Calu3 (cell line): ENCODE data around the gene PRTG. TPM values are rescaled to one million over a fixed set of nuclear protein-coding genes. Genes with fewer than 3 reads are reported as not detected.

Source experiments
- BruUV-seq: library from RNA; stranded (reverse); fragments of 400-500 nt; replicated peaks from 2 replicates; lab custom pipeline; 2021; lab: Mats Ljungman, UMichigan
- CTCF ChIA-PET: fragments of 300-600 bp; sonication (Branson Sonifier 250); formaldehyde crosslinking; loops from one replicate; lab custom pipeline; 2022; ENCODE audit warnings: antibody characterized with exemption; lab: Charles Lee
- DNase-seq: peaks from one replicate; pipeline ENCODE4 v3.0.0; 2022
- H3K27ac Mint-ChIP-seq: one replicate; pipeline ENCODE4 v1.8.0; 2022; ENCODE audit warnings: mixed read lengths; ENCODE audit not compliant: unreplicated experiment
- H3K27me3 Mint-ChIP-seq: one replicate; pipeline ENCODE4 v1.8.0; 2022; ENCODE audit warnings: mixed read lengths; ENCODE audit not compliant: unreplicated experiment
- H3K36me3 Mint-ChIP-seq: one replicate; pipeline ENCODE4 v1.8.0; 2022; ENCODE audit warnings: mild to moderate bottlenecking, moderate library complexity, mixed read lengths; ENCODE audit not compliant: insufficient read depth, unreplicated experiment
- H3K4me1 Mint-ChIP-seq: one replicate; pipeline ENCODE4 v1.8.0; 2022; ENCODE audit warnings: mild to moderate bottlenecking, low read depth, mixed read lengths; ENCODE audit not compliant: unreplicated experiment
- H3K4me3 Mint-ChIP-seq: one replicate; pipeline ENCODE4 v1.8.0; 2022; ENCODE audit warnings: mild to moderate bottlenecking, low read depth, moderate library complexity, mixed read lengths; ENCODE audit not compliant: unreplicated experiment
- H3K9me3 Mint-ChIP-seq: one replicate; pipeline ENCODE4 v1.8.0; 2022; ENCODE audit warnings: low read depth, mixed read lengths; ENCODE audit not compliant: unreplicated experiment
- intact Hi-C: fragments of 100-400 bp; cut with micrococcal nuclease; formaldehyde crosslinking; loops from one replicate; pipeline ENCODE4 v1.10.0; 2022; ENCODE audit not compliant: unreplicated experiment
- total RNA-seq: library from RNA; stranded (reverse); gene quantifications from 2 replicates; pipeline ENCODE4 v1.2.3, GENCODE V29; 2022
- TF ChIP-seq, protein P1 (sequence below): fragments of 200-600 bp; IDR thresholded peaks from one replicate; pipeline ENCODE4 v1.8.0; 2022; ENCODE audit warnings: antibody characterized with exemption; ENCODE audit not compliant: unreplicated experiment

The PRTG gene
- total RNA-seq, 1 experiment from 2014 or later, result 12.0 TPM

- BruUV-seq, result no TSS peak
- Mint-ChIP-seq H3K27ac (no peak overlapping the region), H3K4me3 (no peak overlapping the region), H3K4me1 (peaks cover 17% of the 10 kb centered on the region), H3K9me3 (no peaks in the 10 kb centered on the region), H3K36me3 (no peaks in the 10 kb centered on the region), H3K27me3 (no peaks in the 10 kb centered on the region)
- intact Hi-C loops, result loop anchor here (5.0 kb wide), 1 partner anchor 58 kb away; no protein-coding TSS in a partner anchor
- TF ChIP-seq, protein P1, sequence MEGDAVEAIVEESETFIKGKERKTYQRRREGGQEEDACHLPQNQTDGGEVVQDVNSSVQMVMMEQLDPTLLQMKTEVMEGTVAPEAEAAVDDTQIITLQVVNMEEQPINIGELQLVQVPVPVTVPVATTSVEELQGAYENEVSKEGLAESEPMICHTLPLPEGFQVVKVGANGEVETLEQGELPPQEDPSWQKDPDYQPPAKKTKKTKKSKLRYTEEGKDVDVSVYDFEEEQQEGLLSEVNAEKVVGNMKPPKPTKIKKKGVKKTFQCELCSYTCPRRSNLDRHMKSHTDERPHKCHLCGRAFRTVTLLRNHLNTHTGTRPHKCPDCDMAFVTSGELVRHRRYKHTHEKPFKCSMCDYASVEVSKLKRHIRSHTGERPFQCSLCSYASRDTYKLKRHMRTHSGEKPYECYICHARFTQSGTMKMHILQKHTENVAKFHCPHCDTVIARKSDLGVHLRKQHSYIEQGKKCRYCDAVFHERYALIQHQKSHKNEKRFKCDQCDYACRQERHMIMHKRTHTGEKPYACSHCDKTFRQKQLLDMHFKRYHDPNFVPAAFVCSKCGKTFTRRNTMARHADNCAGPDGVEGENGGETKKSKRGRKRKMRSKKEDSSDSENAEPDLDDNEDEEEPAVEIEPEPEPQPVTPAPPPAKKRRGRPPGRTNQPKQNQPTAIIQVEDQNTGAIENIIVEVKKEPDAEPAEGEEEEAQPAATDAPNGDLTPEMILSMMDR, result no peak
- CTCF ChIA-PET, result no interaction called here
- no peak for DNase-seq
Measured at GRCh38 chr15:55739641-55740040, 3.3 kb downstream of the PRTG start.

DNA sequence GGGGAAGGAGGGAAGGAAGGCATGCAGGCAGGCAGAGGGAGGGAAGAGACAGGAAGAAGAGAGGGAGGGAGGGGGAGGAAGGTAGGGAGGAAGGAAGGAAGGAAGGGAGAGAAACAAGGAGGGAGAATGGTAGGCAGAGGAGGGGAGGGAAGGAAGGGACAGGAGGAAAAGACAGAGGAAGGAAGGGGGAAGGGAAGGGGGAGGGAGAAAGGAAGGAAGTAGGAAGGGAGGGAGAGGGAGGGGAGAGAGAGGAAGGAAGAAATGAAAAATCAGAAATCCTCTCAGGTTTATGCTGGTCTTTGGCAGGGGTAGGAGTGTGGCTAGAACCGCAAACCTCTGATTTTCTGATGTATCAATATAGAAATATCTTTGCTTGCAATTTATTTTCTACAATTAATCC, 4.2 kb downstream of the PRTG start:
- Mint-ChIP-seq H3K36me3 (no peaks in the 10 kb centered on the region), H3K9me3 (no peaks in the 10 kb centered on the region), H3K4me3 (no peak overlapping the region), H3K4me1 (peaks cover 14% of the 10 kb centered on the region), H3K27me3 (no peaks in the 10 kb centered on the region), H3K27ac (no peak overlapping the region)
- TF ChIP-seq, protein P1, result no peak
- DNase-seq, result no peak
- no TSS peak for BruUV-seq
- intact Hi-C loops, result no loop called here
- CTCF ChIA-PET, result no interaction called here

GRCh38 chr15:55737373-55737772, 5.6 kb downstream of the PRTG start:
- no peak overlapping the region for H3K27ac Mint-ChIP-seq
- no peak overlapping the region for H3K4me3 Mint-ChIP-seq
- H3K9me3 Mint-ChIP-seq, result no peaks in the 10 kb centered on the region
- no peaks in the 10 kb centered on the region for H3K36me3 Mint-ChIP-seq
- BruUV-seq, result no TSS peak
- H3K4me1 Mint-ChIP-seq, result peaks cover 9% of the 10 kb centered on the region
- TF ChIP-seq, protein P1, result no peak
- CTCF ChIA-PET, result interaction anchor here (0.6 kb wide), 1 partner anchor 72 kb away, joined by 4 read pairs; no protein-coding TSS in a partner anchor
- no peak for DNase-seq
- intact Hi-C loops, result no loop called here
- H3K27me3 Mint-ChIP-seq, result no peaks in the 10 kb centered on the region

GRCh38 chr15:55736756-55737155, 6.2 kb downstream of the PRTG start:
- no peaks in the 10 kb centered on the region for H3K9me3 Mint-ChIP-seq
- no peak overlapping the region for H3K27ac Mint-ChIP-seq
- BruUV-seq, result no TSS peak
- no peak for DNase-seq
- H3K27me3 Mint-ChIP-seq, result no peaks in the 10 kb centered on the region
- intact Hi-C loops, result no loop called here
- no peaks in the 10 kb centered on the region for H3K36me3 Mint-ChIP-seq
- H3K4me3 Mint-ChIP-seq, result no peak overlapping the region
- H3K4me1 Mint-ChIP-seq, result peaks cover 9% of the 10 kb centered on the region
- TF ChIP-seq, protein P1, result no peak
- CTCF ChIA-PET, result no interaction called here
